Stimulated activated CD4-positive, alpha-beta T cell treated with anti-CD3 and anti-CD28 coated beads, Interleukin-4, amount 100 ng/mL, for 24 hours (primary cell): ENCODE data around the gene APOH.
"Not testable (repeated sequence)": the region's sequence is repeated elsewhere in the genome, so short reads cannot be mapped to it uniquely, and the experiment has no call there.

Experiments used
- DNase-seq: peaks from one replicate; pipeline ENCODE4 v3.0.0-alpha.2; 2020

APOH gene, protein sequence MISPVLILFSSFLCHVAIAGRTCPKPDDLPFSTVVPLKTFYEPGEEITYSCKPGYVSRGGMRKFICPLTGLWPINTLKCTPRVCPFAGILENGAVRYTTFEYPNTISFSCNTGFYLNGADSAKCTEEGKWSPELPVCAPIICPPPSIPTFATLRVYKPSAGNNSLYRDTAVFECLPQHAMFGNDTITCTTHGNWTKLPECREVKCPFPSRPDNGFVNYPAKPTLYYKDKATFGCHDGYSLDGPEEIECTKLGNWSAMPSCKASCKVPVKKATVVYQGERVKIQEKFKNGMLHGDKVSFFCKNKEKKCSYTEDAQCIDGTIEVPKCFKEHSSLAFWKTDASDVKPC

DNA sequence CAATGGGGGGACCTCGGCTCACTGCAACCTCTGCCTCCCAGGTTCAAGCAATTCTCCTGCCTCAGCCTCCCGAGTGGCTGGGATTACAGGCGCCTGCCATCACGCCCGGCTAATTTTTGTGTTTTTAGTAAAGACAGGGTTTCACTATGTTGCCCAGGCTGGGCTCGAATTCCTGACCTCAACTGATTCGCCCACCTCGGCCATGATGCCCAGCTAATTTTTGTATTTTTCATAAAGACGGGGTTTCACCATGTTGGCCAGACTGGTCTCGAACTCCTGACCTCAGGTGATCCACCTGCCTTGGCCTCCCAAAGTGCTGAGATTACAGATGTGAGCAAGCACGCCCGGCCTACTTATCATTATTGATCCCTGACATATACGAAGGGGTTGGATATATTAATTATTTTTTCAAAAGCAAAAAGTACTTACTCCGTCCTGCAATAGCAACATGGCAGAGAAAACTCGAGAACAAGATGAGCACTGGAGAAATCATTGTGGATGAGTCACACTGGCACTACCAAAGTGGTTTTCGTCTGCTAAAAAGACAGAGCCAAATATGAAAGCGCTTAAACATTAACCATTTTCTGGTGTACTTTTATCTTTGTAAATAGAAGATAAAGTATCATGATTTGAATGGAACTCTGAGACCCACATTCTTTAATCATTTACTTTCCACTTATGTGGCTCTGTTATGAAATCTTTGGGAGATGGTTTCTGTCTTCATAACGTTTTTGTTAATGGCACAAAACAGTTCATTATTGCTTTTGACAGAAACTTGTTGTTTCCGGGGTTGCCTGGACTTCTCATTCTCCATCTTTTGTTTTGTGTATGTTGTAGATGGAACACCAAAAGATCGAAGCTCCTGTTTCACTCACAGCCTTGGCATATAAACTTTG lies at the start of gene APOH:
Gene APOH (minus strand): TSS at position 529 of the 896 bp plus-strand sequence. CDS start 36 bp downstream, at position 493.
- DNase-seq: no peak

DNA sequence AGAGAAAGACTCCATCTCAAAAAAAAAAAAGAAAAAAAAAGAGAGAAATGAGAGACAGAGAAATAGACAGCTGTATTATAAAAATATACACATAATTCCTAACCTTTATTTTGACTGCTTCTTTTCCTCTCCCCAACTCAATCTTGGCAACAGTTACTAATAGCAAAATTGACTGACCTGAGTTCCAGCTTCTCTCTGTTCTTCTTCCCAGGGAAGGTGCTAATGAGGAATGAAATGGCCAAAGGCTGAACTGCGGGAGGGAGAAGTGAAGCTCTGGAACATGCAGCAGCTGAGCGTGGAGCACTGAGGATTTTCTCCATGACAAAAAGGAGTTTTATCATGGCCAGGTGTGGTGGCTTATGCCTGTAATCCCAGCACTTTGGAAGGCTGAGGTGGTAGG lies 48.0 kb upstream of the APOH start:
- no peak for DNase-seq

DNA sequence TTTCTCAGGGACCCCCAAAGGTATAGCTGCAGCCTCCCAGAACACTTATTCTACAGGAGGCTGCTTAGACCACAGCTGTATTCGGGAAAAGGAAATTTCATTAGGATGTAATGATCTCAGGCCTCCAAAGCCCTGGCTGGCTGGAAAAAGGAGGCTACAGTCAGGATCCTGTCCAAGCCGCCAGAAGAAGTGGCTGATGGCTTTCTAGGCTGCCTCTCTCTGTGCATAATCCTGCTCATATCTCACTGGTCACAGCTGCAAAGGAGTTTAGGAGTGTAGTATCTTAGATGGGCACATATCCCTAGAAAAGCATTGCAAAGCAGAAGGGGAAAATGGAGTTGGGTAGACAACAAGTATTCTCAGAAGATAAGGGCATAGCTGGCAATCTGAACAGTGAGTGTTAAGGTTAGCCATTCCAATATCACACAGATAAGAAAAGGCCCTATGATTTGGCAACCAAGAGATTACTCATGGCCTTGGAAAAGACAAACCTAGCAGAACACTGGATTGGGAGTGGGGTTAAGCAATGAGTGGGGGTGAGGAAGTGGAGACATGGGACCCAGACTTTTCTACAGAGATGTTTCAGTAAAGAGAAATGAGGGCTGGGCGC lies 47.2 kb upstream of the APOH start:
- no peak for DNase-seq

DNA sequence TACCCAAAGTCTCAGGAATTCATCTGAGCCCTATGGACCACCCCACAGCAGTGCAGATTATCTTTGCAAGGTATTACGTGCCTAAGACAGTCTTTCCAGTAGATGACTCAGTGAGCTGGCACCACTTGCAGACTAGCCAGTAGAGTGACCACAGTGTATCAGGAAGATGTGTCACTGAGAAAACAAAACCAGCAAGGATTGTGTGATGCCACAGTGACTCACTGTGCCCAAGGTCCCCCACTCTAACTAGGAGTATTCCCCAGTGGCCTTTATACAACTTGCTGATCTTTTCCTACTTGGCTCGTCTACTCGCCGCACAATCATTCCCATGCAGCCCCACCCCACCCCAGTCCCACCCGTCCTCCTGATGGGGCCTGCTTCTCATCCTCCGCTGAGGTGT lies 46.4 kb upstream of the APOH start:
- DNase-seq: peak; percentile 22

DNA sequence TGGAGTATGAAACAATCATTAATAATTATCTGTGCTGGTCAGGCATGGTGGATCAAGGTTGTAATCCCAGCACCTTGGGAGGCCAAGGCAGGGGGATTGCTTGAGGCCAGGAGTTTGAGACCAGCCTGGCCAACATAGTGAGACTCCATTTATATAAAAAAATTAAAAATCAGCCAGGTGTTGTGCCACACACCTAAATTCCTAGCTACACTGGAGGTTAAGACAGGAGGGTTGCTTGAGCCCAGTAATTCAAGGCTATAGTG lies 44.3 kb upstream of the APOH start:
- no peak for DNase-seq

DNA sequence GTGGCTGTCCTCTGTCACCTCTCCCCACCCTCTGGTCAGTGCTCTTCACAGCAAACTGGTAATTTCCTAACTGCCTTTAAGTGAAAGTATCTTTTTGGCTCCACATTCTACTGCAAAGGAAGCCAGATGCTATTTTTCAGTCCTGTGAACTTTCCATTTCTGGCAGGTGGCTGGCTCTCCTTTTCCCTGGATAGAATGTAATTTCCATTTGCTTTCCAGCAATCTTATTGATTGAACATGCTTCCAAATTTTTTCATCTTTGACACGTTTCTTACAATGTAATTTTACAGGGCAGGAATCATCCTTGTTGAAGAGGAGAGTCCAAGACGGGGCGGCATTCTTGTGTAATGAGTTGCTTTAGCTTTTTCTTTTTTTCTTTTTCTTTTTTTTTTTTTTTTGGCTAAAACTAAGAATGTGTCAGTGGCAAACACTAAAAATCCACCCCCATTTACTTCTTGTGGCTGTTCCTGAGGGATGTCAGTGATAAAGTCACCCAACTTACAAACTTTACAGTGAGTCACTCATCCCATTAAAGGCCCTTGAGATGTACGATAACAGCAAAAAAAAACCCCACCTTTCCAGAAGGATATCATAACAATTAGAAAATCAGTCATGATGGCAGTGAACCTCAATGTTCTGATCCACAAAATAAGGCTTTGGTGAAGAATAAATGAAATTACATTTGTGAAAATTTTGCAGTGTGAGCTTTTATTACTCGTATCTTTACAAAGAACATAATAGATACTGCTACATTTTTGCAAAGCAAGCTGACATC lies 43.8 kb upstream of the APOH start:
- DNase-seq: no peak

DNA sequence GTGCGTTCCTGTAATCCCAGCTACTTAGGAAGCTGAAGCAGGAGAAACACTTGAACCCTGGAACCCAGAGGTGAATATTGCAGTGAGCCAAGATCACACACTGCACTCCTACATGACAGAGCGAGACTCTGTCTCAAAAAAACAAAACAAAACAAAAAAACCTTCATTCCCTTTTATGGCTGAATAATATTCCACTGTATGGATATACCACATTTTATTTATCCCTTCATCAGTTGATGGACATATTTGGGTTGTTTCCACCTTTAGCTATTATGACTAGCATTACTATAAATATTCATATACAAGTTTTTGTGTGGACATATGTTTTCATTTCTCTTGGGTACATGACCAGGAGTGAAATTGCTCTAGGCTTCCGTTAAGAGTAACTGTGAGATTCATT lies 42.3 kb upstream of the APOH start:
- DNase-seq: no peak

DNA sequence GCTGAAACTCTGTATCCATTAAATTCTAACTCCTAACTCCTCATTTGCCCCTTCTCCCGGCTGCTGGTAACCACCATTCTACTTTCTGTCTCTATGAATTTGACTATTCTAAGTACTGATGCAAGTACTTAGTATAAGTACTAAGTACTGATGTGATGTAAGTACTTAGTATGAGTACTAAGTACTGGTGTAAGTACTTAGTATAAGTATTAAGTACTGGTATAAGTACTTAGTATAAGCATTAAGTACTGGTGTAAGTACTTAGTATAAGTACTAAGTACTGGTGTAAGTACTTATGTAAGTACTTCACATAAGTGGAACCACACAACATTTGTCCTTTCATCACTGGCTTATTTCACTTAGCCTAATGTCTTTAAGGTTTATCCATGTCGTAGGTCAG lies 40.9 kb upstream of the APOH start:
- no peak for DNase-seq

DNA sequence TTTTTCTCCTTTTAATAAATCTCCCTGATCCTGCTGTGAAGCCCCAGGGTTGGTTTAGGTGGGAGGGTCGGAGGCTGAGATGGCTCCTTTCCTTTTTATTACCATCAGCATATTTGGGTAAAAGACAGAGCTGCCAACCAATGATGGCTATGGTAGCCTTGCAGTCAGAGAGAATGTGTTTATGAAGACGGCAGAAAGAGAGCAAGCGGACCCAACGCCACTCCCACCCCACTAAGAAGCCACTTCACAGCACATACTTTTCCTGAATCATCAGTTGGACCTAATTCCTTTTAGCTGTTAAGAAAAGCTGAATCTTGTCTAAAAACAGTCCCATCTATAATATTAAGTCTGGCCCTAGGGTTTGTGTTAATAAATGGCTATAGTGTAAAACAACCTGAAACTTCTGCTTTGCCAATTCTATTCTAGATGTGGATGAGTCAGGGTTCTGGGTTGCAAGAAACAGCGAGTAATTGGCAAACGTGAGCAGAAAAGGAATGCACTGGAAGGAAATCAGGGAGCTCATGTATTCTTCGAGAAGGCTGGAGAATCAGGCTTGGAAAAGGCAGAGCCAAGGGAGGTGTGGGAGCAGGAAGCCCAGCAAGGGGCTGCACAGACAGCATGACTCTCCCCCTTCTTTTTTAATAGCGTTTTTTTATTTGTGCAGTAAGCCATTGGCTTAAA lies 39.2 kb upstream of the APOH start:
- no peak for DNase-seq

DNA sequence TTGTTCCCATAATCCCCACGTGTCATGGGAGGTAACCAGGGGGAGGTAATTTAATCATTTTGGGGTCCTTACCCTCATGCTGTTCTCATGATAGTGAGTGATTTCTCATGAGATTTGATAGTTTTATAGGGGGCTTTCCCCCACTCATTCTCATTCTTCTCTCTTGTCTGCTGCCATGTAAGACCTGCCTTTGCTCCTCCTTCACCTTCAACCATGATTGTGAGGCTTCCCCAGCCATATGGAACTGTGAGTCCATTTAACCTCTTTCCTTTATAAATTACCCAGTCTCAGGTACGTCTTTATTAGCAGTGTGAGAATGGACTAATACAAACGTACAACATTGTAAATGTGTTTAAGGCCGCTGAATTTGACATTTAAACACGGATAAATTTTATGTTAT lies 35.5 kb upstream of the APOH start:
- no peak for DNase-seq

DNA sequence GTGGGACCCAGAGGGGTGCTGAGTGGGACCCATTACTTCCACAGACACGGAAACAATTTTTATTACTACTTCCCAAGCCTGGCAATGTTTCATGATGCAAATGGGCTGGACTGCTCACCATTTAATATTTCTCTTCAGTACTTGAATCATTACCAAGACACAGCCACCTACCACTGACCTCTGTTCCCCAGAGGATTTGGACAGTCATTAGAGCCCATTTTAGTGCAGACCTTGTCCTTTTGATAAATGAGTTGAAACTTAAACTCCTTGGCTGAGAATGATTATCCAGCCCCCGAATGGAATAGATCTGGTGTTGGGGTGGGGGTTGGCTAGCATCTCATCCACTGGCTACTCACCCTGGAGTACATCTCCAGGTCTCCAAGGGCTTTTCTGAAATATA lies 33.6 kb upstream of the APOH start:
- no peak for DNase-seq

DNA sequence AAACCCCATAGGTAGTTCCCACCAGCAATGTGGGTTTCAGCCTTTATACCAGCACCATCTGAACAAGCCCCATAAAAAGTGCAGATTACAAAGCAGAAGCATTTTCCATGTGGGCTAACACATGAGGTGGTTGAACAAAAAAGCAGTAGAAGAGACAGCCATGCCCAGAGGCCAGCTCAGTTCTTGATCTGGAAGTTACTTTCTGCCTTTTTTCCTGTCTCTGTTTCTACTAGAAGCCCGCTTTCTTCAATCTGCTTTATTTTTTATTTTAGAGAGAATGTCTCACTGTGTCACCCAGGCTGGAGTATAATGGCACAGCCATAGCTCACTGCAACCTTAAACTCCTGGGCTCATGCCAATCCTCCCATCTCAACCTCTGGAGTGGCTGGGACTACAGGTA lies 31.5 kb upstream of the APOH start:
- no peak for DNase-seq

DNA sequence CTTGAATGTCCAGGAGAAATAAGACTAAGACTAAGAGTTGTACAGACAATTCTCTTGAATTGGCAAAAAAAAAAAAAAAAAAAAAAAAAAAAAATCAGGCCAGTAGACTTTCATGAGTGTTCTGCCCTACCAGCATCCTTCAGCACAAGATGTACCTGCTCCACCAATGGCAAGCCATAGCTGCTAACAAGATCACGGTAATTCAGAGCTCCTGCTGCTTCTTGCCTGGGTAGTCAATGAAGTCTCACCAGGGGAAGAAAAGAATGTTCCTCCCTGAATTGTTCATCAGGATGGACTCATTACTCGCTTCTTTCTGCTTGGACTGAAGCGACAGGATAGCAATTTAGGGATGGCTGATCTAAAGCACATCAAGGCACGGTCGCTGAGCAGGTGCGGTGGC lies 31.1 kb upstream of the APOH start:
- DNase-seq: no peak

DNA sequence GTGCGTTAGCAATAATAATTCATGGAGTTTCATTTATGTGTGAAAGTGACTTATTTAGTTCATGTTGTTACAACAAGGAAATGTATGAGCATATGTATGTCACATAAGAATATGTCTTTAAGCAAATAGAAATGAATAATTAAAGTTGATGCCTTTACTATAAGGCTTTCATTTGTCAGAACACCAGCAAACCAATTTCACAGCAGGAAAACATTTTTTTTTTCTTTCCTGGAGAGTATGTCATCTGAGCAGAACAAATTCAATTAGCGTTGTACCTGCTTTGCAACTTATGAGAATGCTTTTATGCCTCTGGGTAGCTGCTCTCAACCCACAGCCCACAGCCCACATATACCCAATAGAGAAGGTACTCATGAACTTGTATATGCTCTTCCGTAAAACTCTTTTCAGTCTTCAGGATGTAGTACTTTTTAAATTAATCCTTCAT lies 26.3 kb upstream of the APOH start:
- DNase-seq: peak; percentile 26

DNA sequence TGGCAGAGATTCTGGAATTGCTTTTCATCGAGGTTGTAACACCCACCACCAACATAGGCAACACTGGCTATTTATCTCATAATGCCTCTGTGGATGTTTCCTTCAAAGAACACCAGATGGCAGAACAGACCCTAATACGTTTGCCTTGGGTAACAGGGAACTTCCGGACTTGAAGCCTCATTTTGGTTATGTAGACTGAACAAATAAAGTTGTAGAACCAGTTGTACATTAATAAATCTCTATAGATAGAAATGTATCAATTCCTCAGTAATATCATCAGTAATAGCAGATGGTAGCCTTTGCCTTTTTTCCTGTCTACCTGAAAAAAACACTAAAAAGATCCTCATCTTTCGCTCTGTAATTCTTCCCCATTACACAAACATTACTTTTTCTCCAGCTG lies 25.9 kb upstream of the APOH start:
- peak; percentile 49 for DNase-seq

DNA sequence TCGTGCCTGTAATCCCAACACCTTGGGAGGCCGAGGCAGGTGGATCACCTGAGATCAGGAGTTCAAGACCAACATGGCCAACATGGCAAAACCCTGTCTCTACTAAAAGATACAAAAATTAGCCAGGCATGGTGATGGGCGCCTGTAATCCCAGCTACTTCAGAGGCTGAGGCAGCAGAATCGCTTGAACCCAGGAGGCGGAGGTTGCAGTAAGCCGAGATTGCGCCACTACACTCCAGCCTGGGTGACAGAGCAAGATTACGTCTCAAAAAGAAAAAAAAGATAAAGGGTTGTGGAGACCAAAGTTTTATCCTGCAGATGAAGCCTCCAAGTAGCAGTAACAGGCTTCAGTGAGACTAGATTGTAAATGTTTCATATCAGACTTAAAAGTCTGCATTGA lies 24.2 kb upstream of the APOH start:
- not testable (repeated sequence) for DNase-seq

DNA sequence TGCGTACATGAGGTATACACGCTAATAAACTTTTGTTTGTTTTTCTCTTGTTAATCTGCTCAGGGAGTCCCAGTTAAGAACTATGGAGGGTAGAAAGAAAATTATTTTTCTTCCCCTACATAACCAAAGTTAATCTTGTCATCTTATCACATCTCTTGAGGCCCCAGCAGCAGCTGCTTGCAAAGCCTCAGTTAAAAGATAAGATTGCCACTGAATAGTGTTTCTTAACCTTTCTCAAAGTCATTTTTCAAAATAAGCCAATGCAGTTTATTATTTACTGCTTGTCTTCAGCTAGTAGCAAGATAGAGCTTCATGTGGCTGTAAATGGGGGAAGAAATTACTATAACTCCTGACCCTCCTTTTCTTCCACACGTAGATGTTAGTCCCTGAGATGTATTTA lies 21.5 kb upstream of the APOH start:
- DNase-seq: no peak

DNA sequence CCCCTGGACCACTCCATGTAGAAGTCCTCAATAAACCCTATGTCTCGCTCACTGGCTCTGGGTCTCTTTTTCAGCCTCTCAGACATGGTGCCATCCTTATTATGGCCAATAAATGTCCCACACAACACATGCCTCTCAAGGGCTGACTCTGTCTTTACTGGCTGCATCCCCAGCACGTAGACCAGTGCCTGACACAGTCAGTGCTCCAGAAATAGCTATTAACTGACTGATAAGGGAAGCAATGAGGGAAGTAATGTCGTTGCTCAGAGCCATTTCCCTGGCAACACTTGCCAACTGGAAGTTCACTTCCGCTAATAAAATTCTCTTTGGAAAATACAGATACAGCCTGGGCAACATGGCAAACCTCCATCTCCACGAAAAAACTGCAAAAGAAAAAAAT lies 19.1 kb upstream of the APOH start:
- no peak for DNase-seq

DNA sequence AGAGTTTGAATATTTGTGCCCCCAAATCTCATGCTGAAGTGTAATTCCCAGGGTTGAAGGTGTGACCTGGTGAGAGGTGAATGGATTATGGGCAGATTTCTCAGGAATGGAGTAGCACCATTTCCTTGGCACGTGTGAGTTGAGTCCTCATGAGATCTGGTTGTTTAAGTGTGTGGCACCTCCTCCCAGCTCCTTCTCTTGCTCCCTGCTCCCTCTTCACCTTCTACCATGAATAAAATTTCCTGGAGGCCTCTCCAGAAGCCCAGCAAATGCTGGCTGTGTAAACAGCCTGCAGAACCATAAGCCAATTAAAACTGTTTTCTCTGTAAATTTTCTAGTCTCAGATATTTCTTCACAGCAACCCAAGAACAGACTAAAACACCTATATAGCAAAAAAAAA lies 12.6 kb upstream of the APOH start:
- DNase-seq: no peak

DNA sequence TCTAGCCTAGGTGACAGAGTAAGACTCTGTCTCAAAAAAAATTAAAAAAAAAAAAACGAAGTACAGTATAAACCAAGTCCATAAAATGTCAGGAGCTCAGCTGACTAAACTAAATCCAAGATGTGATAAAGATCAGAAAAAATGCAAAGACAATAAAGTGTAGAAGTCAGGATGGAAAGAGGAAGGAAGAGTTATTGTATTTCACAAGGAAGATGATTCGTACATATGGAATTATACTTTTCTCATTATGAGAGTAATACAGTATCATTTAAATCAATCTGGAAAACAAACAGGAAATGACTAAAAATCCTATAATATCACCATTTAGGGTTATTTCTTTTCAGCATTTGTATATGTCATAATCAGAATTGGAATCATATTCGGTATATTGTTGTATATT lies 11.4 kb upstream of the APOH start:
- DNase-seq: no peak

DNA sequence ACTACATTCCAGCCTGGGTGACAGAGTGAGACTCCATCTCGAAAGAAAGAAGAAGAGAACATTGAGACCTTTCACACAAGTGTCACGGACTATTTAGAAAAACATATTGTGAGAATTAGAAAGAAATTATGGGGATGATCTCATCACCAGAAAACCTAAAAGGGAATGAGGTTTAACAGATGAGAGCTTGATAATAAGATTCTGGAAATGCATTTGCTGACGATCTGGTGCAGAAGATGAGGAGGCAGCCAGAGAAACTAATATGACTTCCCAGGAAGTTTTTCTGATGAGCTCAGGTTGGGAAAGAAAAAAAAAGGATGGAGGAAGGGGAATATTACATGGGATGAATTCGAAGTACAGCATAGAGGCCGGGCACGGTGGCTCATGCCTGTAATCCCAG lies 10.8 kb upstream of the APOH start:
- DNase-seq: no peak

DNA sequence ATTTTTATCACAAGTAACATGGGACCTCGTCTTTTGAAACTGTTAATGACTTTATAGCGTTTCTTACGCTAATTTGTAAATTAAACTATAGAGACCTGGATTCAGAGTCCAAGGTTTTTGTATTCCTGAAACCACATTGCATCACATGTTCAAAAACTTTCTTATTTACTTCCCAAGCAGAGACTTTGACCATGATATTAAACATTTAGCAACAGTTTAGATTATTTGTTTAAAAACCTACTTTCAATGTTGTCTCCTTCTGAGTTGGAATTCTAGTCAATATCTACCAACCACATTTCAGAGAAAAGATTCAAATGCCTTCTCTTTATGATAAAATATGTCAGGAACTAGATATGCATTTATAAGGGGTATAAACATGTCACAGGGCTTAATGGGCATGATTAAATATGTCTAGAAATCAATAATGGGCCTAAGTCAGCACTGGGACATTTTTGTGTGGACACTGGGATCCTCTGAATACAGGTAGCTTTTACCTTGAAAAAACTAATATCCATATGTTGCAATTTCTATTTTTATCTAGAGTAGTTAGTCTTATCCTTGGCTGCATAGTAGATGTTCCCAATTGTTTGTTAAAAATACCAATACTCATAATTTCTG lies 6.3 kb upstream of the APOH start:
- DNase-seq: no peak
